Femur (tissue), 1 donor: ENCODE results near the gene MTTP.

Source experiments
- DNase-seq: peaks from one replicate; pipeline ENCODE4 v3.0.0-alpha.2; 2017

MTTP gene

DNA sequence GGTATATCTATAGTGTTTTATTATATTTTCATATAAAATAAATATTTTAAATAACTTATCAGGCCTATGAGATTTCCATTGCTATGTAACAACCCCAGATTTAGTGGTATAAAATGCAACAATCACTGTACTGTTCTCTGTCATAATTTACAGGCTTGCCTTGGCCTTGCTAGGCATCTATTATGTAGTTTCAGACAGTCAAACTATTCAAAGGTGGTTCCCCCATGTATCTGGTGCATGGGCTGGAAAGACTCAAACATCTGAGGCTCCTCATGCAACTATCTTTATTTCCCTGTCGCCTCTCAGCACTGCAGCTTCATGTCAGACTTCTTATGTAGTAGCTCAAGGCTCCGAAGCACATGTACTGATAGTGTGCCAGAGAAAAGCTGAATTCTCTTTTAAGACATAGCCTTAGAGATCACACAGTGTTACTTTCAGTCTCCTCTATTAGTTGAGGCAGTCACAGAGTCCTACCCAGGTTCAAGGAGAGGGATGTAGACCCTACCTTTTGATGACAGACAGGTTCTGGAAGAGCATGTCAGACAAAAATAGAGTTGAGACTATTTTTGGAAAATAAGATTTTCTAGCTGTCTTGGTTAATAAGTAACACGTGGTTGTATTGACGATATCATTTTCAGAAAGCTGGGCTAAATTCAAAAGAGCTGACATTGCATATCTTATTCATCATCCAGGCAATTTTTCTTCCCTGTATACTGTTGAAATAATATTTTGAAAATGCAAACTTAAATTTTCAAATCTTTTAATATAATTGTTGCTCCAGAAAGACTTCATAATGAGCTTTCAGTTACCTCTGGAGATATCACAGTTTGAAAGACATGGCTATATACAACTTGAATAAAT lies 19.4 kb downstream of the MTTP start:
- DNase-seq, result no peak

DNA sequence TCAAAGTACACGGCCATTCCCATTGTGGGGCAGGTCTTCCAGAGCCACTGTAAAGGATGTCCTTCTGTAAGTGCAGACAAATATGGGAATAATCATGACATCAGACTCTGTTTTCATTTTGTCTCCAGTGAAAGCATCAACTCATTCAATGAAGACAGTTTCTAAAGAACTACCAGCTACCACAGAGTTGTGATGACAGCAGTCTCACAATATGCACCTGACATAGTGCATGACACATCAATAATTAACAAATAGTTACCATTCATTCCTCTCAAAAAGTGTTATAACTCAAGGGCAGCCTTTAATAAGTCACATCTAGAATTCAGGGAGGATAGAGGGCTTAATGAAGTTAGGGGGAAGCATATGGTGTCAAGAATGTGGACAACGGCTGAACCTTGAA lies 20.2 kb downstream of the MTTP start:
- DNase-seq, result no peak

GRCh38 chr4:99606716-99607115 lies 32.1 kb downstream of the MTTP start:
- no peak for DNase-seq

GRCh38 chr4:99608417-99608816 lies 33.8 kb downstream of the MTTP start:
- DNase-seq, result no peak

GRCh38 chr4:99610605-99611175 lies 36.1 kb downstream of the MTTP start:
- DNase-seq, result peak; percentile 39

DNA sequence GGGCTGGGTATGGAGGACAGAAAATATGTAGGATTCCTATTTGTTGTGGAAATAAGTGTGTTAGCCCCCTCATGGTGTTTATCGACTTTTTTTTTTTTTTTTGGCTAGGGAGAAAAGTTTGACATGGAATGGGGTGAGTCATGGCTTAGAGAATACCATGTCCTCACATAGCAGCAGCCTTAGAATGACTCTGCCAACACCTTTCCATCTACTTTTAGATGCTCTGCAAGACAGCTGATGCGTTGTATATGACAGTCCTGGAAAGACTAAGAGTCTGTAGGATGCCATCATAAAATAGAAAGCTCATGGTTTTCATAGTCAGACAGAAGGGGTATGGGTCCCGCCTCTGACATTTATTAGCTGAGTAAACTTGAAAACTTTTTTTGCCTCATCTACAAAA lies 37.7 kb downstream of the MTTP start:
- no peak for DNase-seq

DNA sequence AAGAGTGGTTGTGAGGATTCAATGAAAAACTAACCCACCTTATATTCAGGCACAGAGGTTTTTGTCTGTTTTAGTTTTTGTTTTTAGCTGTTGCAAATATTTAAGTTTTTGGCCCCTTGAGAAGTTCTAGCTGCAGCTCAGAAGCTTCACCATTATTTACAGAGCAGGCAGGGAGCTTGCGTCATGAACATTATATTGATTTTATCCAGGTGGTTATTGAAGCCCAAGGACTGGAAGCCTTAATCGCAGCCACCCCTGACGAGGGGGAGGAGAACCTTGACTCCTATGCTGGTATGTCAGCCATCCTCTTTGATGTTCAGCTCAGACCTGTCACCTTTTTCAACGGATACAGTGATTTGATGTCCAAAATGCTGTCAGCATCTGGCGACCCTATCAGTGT lies 38.1 kb downstream of the MTTP start:
- no peak for DNase-seq

DNA sequence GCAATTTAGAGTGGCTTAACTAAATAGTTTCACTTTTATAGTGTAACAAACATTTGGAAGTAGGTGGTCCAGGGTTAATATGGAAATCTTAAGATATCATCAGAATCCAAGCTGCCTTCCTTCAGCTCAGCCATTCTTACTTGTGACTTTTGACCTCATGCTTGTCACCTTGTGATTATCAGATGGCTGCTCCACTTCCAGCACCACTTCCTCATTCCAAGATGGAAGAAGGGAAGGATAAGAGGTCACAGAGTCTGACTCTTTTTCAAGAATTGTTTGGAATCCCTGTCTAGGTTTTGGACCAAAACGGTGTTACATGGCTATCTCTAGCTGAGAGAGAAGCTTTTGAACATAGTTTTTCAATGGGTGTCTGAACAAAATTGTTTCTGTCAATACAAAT lies 39.9 kb downstream of the MTTP start:
- DNase-seq, result no peak

DNA sequence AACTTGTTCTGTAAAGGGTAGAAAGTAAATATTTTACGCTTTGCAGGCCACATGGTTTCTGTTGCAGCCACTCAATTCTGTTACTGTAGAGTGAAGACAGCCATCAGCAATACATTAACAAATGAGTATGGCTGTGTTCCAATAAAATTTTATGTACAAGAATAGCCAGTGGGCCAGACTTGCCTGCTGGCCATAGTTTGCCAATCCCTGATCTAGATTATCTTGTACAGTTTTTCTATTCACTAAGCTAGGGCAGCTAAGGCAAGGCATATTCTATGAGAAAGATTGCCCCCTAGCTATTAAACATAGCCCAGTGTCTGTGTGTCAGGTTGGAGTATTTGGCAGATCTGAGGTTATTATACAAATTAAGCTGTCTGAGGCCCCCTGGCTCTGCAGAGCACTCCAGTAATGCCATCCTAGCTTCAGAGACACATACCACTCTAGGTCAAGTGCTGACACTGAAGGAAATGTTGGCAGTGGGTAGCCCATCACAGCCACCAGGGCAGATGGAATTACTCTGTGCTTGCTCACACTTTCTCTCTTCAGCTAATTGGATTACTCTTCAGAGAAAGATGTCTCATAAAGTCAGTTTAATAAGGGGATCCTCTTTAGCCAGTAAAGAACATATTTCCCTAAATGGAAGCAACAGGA lies 40.7 kb downstream of the MTTP start:
- DNase-seq, result peak; percentile 28

DNA sequence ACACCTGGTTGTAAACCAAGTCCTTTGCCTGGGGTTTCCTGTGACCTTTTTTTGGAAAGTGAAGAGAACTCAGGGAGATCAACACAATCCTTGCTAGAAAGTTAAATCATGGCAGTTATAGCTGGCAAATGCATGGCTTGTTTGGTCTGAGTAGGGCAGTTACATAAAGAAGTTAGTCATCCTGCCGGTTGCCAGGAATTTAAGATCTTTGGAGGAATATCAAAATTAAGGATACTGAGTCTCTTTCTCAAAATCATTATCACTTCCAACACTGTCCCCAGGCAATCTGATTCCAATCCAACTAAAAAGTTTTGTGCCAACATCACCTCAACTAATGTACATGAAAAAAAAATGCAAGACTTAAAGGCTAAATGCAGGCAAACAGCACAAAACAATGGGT lies 42.8 kb downstream of the MTTP start:
- DNase-seq, result no peak

DNA sequence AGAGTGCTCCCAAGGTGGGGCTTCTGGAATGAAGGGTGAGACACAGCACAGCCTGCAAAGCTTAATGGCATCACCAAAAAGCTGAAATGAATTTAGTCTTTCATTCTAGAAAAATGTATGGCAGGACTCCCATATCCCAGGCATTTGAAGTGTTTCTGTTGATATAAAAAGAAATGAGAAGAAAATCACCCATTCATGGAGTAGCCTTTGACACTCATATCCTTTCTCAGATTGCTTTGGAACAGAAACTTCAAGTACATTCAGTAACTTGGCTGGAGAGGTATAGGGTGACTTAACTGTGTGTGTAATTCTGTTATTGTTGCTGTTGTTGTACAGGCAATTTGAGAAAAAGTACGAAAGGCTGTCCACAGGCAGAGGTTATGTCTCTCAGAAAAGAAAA lies 47.7 kb downstream of the MTTP start:
- DNase-seq, result no peak

GRCh38 chr4:99624141-99624719 lies 49.6 kb downstream of the MTTP start:
- DNase-seq, result no peak

DNA sequence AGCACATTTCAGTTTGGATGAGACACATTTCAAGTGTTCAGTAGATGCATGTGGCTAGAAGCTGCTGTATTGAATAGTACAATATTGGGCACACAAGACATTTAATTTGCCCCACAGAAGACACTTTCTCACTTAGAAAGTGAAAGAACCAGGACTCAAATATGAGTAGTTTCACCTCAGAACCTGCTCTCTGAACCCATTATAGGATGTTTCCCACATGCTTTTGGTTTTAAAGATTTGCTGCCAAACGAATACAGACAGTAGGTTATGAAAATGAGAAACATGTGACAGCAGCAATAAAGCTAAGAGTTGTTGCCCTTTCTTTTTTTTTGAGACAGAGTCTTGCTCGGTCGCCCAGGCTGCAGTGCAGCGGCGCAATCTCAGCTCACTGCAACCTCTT lies 50.7 kb downstream of the MTTP start:
- DNase-seq, result no peak

- DNase-seq, result no peak
These were observed 53.4 kb downstream of the MTTP start for GRCh38 chr4:99628040-99628439.

GRCh38 chr4:99629962-99630554 lies 55.4 kb downstream of the MTTP start:
- no peak for DNase-seq

GRCh38 chr4:99630857-99631360 lies 56.3 kb downstream of the MTTP start:
- DNase-seq, result no peak

GRCh38 chr4:99633772-99634171 lies 59.1 kb downstream of the MTTP start:
- no peak for DNase-seq

GRCh38 chr4:99634742-99635360 lies 60.2 kb downstream of the MTTP start:
- no peak for DNase-seq

GRCh38 chr4:99635601-99636000 lies 61.0 kb downstream of the MTTP start:
- no peak for DNase-seq

GRCh38 chr4:99636422-99636821 lies 61.8 kb downstream of the MTTP start:
- DNase-seq, result no peak

- DNase-seq, result no peak
These were observed 62.5 kb downstream of the MTTP start for GRCh38 chr4:99637174-99637573.

GRCh38 chr4:99640676-99641075 lies 66.1 kb downstream of the MTTP start:
- no peak for DNase-seq
